Activated CD8-positive, alpha-beta memory T cell treated with anti-CD3 and anti-CD28 coated beads, Interleukin-2, amount 50 U/mL, for 1 hour (primary cell): ENCODE results near the gene CTNNBL1.

Experiments used
- DNase-seq: peaks from one replicate; pipeline ENCODE4 v3.0.0-alpha.2; 2020; ENCODE audit errors: extremely low read depth

The CTNNBL1 gene

GRCh38 chr20:37901654-37902503 is 208.0 kb downstream of the CTNNBL1 start:
- no peak for DNase-seq

- no peak for DNase-seq
Observed at GRCh38 chr20:37902504-37903313, 208.9 kb downstream of the CTNNBL1 start, which contains the start of gene VSTM2L. VSTM2L (plus strand) TSS chr20:37903127; CDS start chr20:37903351, 224 bp downstream.

GRCh38 chr20:37903317-37904007 is 209.6 kb downstream of the CTNNBL1 start:
- DNase-seq: no peak

GRCh38 chr20:37904008-37904642 is 210.3 kb downstream of the CTNNBL1 start:
- no peak for DNase-seq

- no peak for DNase-seq
Observed at GRCh38 chr20:37904845-37905373, 211.1 kb downstream of the CTNNBL1 start.

- DNase-seq: no peak
Observed at GRCh38 chr20:37905671-37906613, 212.1 kb downstream of the CTNNBL1 start.

- DNase-seq: no peak
Observed at GRCh38 chr20:37907330-37907676, 213.5 kb downstream of the CTNNBL1 start.

GRCh38 chr20:37907677-37908401 is 214.0 kb downstream of the CTNNBL1 start:
- no peak for DNase-seq

GRCh38 chr20:37911261-37911660 is 217.4 kb downstream of the CTNNBL1 start:
- DNase-seq: no peak

- DNase-seq: no peak
Observed at GRCh38 chr20:37911838-37912281, 218.0 kb downstream of the CTNNBL1 start.

GRCh38 chr20:37912874-37913273 is 219.0 kb downstream of the CTNNBL1 start:
- no peak for DNase-seq

GRCh38 chr20:37913567-37914366 is 219.9 kb downstream of the CTNNBL1 start:
- DNase-seq: no peak

- DNase-seq: no peak
Observed at GRCh38 chr20:37914367-37914671, 220.5 kb downstream of the CTNNBL1 start.

- no peak for DNase-seq
Observed at GRCh38 chr20:37914672-37915433, 221.0 kb downstream of the CTNNBL1 start.

- DNase-seq: no peak
Observed at GRCh38 chr20:37915434-37915787, 221.6 kb downstream of the CTNNBL1 start.

- DNase-seq: no peak
Observed at GRCh38 chr20:37915800-37916570, 222.2 kb downstream of the CTNNBL1 start.

GRCh38 chr20:37917461-37917860 is 223.6 kb downstream of the CTNNBL1 start:
- DNase-seq: no peak
